ENCODE results near the gene LRIG3. TPM values are rescaled to one million over a fixed set of nuclear protein-coding genes. Genes with fewer than 3 reads are reported as not detected.

The LRIG3 gene
- total and polyA plus RNA-seq, 5 donors from 2014 or later = not detected

DNA sequence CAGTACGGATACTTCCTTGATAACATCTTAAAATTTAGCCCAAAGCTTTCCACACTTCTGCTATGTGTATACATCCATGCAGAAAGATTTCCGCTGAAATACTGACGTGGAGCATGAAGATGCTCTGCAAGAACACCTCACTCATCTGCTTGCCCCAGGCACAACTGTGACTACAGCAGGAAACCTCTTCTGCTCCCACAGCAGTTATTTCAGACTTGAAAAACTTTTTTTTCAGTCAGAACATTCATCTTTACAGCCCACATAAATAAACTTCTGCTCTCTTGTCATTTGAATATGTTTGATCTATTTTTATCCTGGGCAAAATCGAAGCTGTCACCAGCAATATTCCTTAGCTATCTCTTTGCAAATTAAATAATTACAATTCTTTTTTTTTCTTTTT, 6.8 kb upstream of the LRIG3 start:
- H3K4me1 Mint-ChIP-seq = no peaks in the 10 kb centered on the region
- no peaks in the 10 kb centered on the region for H3K27me3 Mint-ChIP-seq
- H3K36me3 Mint-ChIP-seq = no peaks in the 10 kb centered on the region
- H3K4me3 ChIP-seq (ENCODE audit: low read depth, low read length) = no peak overlapping the region
- H3K36me3 ChIP-seq (ENCODE audit: control insufficient read depth, insufficient read depth, low read length) = no peaks in the 10 kb centered on the region
- H3K4me3 Mint-ChIP-seq = no peak overlapping the region
- H3K4me1 ChIP-seq (ENCODE audit: control insufficient read depth, insufficient read depth, low read length, poor library complexity, severe bottlenecking) = no peaks in the 10 kb centered on the region
- H3K9me3 Mint-ChIP-seq = peaks cover 0 to 7% (median 1%) of the 10 kb centered on the region in 7 donors
- DNase-seq (no peak), ATAC-seq (ENCODE audit: low read depth in 2 of 2) (no peak)
- H3K27ac ChIP-seq (ENCODE audit: insufficient read depth, low read length, poor library complexity, severe bottlenecking) = no peak overlapping the region
- no peak overlapping the region for H3K27ac Mint-ChIP-seq
- H3K9me3 ChIP-seq (ENCODE audit: control insufficient read depth in 2 of 2, low read length in 2 of 2) = no peaks in the 10 kb centered on the region
- H3K27me3 ChIP-seq (ENCODE audit: control insufficient read depth, insufficient read depth, low read length) = no peaks in the 10 kb centered on the region

DNA sequence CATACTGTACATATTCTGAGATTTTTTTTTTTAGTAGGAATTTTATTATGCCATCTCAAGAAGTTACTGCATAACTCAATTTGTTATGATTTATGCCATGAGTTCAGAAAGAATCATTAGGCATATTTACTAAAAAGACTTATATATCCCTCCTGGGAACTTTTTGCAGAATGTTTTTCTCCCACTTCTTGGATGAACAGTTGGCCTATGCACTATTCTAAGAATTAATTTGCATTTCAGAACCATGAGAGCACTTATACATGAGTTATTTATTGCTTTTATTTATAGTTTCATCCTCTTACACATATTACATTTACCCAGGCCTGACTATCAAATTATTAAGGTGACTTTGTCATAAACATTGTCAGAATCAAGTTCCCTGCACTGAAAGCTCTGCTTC, 6.3 kb upstream of the LRIG3 start:
- H3K36me3 Mint-ChIP-seq = no peaks in the 10 kb centered on the region
- no peak overlapping the region for H3K27ac Mint-ChIP-seq
- Histone ChIP-seq H3K4me3 (ENCODE audit: low read depth, low read length) (no peak overlapping the region), H3K36me3 (ENCODE audit: control insufficient read depth, insufficient read depth, low read length) (no peaks in the 10 kb centered on the region), H3K4me1 (ENCODE audit: control insufficient read depth, insufficient read depth, low read length, poor library complexity, severe bottlenecking) (no peaks in the 10 kb centered on the region), H3K27ac (ENCODE audit: insufficient read depth, low read length, poor library complexity, severe bottlenecking) (no peak overlapping the region), H3K9me3 (ENCODE audit: control insufficient read depth in 2 of 2, low read length in 2 of 2) (no peaks in the 10 kb centered on the region), H3K27me3 (ENCODE audit: control insufficient read depth, insufficient read depth, low read length) (no peaks in the 10 kb centered on the region)
- peaks cover 0 to 6% (median 1%) of the 10 kb centered on the region in 7 donors for H3K9me3 Mint-ChIP-seq
- DNase-seq = no peak
- H3K27me3 Mint-ChIP-seq = no peaks in the 10 kb centered on the region
- no peaks in the 10 kb centered on the region for H3K4me1 Mint-ChIP-seq
- H3K4me3 Mint-ChIP-seq = no peak overlapping the region
- no peak for ATAC-seq (ENCODE audit: low read depth in 2 of 2)

DNA sequence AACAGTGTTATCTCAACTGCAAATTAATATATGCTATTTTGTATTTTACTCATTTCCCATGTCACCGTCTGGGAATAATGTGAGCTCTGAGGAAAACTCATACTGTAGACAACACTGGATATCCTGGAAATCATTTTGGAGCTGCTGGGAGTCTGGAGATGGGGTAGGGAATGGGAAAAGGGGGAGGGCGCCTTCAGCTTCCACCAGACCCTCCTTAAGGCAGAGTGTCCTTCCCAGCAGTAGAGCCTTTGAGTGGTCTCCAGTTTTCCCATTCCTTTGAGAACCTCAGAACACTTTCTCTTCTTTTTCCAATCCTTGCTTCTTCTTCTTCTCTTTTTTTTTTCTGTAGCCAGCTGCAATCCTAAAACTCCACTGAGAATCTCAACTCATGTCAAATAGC, 5.4 kb upstream of the LRIG3 start:
- Mint-ChIP-seq H3K27ac (no peak overlapping the region), H3K9me3 (peaks cover 0 to 6% (median 1%) of the 10 kb centered on the region in 7 donors), H3K4me1 (peaks cover 0 to under 1% (median 0%) of the 10 kb centered on the region in 4 donors), H3K27me3 (peaks cover 3% of the 10 kb centered on the region), H3K4me3 (no peak overlapping the region), H3K36me3 (no peaks in the 10 kb centered on the region)
- no peak overlapping the region for H3K4me3 ChIP-seq (ENCODE audit: low read depth, low read length)
- H3K27me3 ChIP-seq (ENCODE audit: control insufficient read depth, insufficient read depth, low read length) = no peaks in the 10 kb centered on the region
- no peaks in the 10 kb centered on the region for H3K36me3 ChIP-seq (ENCODE audit: control insufficient read depth, insufficient read depth, low read length)
- H3K4me1 ChIP-seq (ENCODE audit: control insufficient read depth, insufficient read depth, low read length, poor library complexity, severe bottlenecking) = no peaks in the 10 kb centered on the region
- no peaks in the 10 kb centered on the region for H3K9me3 ChIP-seq (ENCODE audit: control insufficient read depth in 2 of 2, low read length in 2 of 2)
- DNase-seq (no peak), ATAC-seq (ENCODE audit: low read depth in 2 of 2) (no peak)
- no peak overlapping the region for H3K27ac ChIP-seq (ENCODE audit: insufficient read depth, low read length, poor library complexity, severe bottlenecking)

DNA sequence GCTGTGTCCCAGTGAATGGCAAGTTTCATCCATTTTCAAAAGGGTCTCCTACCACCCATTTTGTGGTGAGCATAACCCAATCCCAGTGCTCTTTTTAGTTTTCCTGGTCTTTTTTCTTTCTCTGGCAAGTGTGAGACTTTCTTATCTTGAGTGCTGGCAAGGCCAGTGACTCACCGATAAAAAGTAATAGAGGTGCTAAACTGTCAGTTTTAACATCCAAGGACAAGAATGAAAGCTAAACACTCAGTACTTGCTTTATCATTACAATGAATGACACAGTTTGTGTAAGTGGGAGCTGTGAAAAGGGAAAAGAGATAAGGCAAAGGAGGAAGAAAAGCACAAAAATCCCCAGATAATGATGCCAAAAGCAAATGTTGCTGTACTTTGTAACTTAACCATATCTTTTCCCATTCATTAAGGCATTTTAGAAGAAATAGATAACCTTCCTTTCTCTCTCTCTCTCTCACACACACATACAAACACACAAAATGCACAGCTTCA, 4.9 kb upstream of the LRIG3 start:
- Histone ChIP-seq H3K4me1 (ENCODE audit: control insufficient read depth, insufficient read depth, low read length, poor library complexity, severe bottlenecking) (peaks cover 2% of the 10 kb centered on the region), H3K27ac (ENCODE audit: insufficient read depth, low read length, poor library complexity, severe bottlenecking) (no peak overlapping the region), H3K4me3 (ENCODE audit: low read depth, low read length) (no peak overlapping the region), H3K36me3 (ENCODE audit: control insufficient read depth, insufficient read depth, low read length) (no peaks in the 10 kb centered on the region), H3K9me3 (ENCODE audit: control insufficient read depth in 2 of 2, low read length in 2 of 2) (no peaks in the 10 kb centered on the region), H3K27me3 (ENCODE audit: control insufficient read depth, insufficient read depth, low read length) (no peaks in the 10 kb centered on the region)
- no peak overlapping the region for H3K27ac Mint-ChIP-seq
- peaks cover 6% of the 10 kb centered on the region for H3K27me3 Mint-ChIP-seq
- H3K36me3 Mint-ChIP-seq = no peaks in the 10 kb centered on the region
- no peak for DNase-seq
- no peak for ATAC-seq (ENCODE audit: low read depth in 2 of 2)
- H3K4me3 Mint-ChIP-seq = no peak overlapping the region
- peaks cover 0 to 4% (median under 1%) of the 10 kb centered on the region in 4 donors for H3K4me1 Mint-ChIP-seq
- H3K9me3 Mint-ChIP-seq = peaks cover 0 to 6% (median 1%) of the 10 kb centered on the region in 7 donors

DNA sequence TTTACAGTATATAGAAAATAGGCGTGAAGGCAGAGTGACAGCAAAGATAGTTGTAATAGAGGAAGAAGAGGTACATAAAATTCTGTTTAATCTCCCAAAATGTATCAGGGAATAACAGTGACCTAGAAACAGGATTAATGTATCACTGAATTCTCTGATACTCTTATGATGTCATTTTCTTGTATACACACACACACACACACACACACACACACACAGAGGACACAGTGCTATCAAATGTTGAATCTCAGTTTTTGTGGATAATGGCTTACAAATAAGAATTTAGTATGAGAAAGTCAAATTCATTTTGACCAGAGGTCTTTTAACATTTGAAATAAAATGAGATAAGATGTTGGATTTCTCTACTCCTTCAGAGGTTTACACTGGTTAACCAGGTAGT, 4.3 kb upstream of the LRIG3 start:
- Mint-ChIP-seq H3K27me3 (peaks cover 6% of the 10 kb centered on the region), H3K4me1 (peaks cover 0 to 4% (median under 1%) of the 10 kb centered on the region in 4 donors), H3K36me3 (no peaks in the 10 kb centered on the region), H3K4me3 (no peak overlapping the region), H3K9me3 (peaks cover 0 to 6% (median 1%) of the 10 kb centered on the region in 7 donors), H3K27ac (no peak overlapping the region)
- H3K9me3 ChIP-seq (ENCODE audit: control insufficient read depth in 2 of 2, low read length in 2 of 2) = no peaks in the 10 kb centered on the region
- peaks cover 5% of the 10 kb centered on the region for H3K4me1 ChIP-seq (ENCODE audit: control insufficient read depth, insufficient read depth, low read length, poor library complexity, severe bottlenecking)
- no peaks in the 10 kb centered on the region for H3K27me3 ChIP-seq (ENCODE audit: control insufficient read depth, insufficient read depth, low read length)
- H3K27ac ChIP-seq (ENCODE audit: insufficient read depth, low read length, poor library complexity, severe bottlenecking) = no peak overlapping the region
- no peaks in the 10 kb centered on the region for H3K36me3 ChIP-seq (ENCODE audit: control insufficient read depth, insufficient read depth, low read length)
- ATAC-seq (ENCODE audit: low read depth in 2 of 2) = no peak
- DNase-seq = no peak
- H3K4me3 ChIP-seq (ENCODE audit: low read depth, low read length) = no peak overlapping the region

DNA sequence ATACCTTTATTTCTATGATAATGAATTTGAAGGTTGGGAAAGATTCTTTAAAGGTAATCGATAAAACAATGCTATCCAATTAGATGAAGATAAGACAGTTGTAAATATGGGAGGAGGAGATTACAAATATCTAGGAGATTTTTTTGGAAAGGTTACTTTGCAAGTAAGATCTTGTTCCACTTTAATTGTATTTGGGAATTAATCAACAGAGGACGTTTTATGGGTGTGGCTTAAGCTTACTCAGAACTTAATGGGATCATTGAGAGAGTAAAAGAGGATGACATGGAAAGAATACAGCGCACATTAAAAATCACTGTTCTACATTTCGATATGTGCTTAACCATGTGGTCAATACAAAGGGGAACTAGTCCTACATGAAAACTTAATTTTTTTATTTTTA, 3.5 kb upstream of the LRIG3 start:
- H3K27ac ChIP-seq (ENCODE audit: insufficient read depth, low read length, poor library complexity, severe bottlenecking) = no peak overlapping the region
- Mint-ChIP-seq H3K4me1 (peaks cover 0 to 4% (median under 1%) of the 10 kb centered on the region in 4 donors), H3K27ac (no peak overlapping the region), H3K9me3 (peaks cover 0 to 6% (median 1%) of the 10 kb centered on the region in 7 donors), H3K36me3 (no peaks in the 10 kb centered on the region), H3K4me3 (no peak overlapping the region), H3K27me3 (peaks cover 12% of the 10 kb centered on the region)
- H3K9me3 ChIP-seq (ENCODE audit: control insufficient read depth in 2 of 2, low read length in 2 of 2) = no peaks in the 10 kb centered on the region
- H3K4me1 ChIP-seq (ENCODE audit: control insufficient read depth, insufficient read depth, low read length, poor library complexity, severe bottlenecking) = peaks cover 5% of the 10 kb centered on the region
- ATAC-seq (ENCODE audit: low read depth in 2 of 2) = no peak
- H3K4me3 ChIP-seq (ENCODE audit: low read depth, low read length) = no peak overlapping the region
- H3K27me3 ChIP-seq (ENCODE audit: control insufficient read depth, insufficient read depth, low read length) = peaks cover 5% of the 10 kb centered on the region
- DNase-seq = no peak
- no peaks in the 10 kb centered on the region for H3K36me3 ChIP-seq (ENCODE audit: control insufficient read depth, insufficient read depth, low read length)

DNA sequence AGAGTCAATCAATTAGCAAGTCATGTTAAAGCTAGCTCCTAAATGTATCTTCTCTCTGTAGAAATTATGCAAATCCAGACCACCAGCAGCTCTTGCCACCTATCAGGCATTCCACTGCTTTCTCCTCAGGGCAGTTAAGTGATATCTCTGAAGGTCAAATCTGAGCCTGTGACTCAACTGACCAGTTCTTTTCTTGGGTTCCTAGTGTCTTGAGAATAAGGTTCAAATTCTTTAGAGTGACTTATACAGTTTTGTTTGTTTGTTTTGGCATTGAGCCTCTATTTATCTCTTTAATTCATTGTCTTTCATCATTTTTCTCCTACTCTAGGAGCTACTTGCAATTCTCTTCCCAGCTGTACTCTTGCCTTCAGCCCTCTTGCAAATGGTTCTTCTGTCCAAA, 2.5 kb upstream of the LRIG3 start:
- no peak overlapping the region for H3K4me3 ChIP-seq (ENCODE audit: low read depth, low read length)
- H3K4me3 Mint-ChIP-seq = no peak overlapping the region
- ATAC-seq (ENCODE audit: low read depth in 2 of 2) = no peak
- H3K27ac Mint-ChIP-seq = no peak overlapping the region
- DNase-seq = no peak
- H3K27ac ChIP-seq (ENCODE audit: insufficient read depth, low read length, poor library complexity, severe bottlenecking) = no peak overlapping the region
- H3K27me3 Mint-ChIP-seq = peaks cover 22% of the 10 kb centered on the region
- peaks cover 5% of the 10 kb centered on the region for H3K4me1 ChIP-seq (ENCODE audit: control insufficient read depth, insufficient read depth, low read length, poor library complexity, severe bottlenecking)
- peaks cover 9% of the 10 kb centered on the region for H3K27me3 ChIP-seq (ENCODE audit: control insufficient read depth, insufficient read depth, low read length)
- peaks cover 0 to 6% (median 1%) of the 10 kb centered on the region in 7 donors for H3K9me3 Mint-ChIP-seq
- H3K9me3 ChIP-seq (ENCODE audit: control insufficient read depth in 2 of 2, low read length in 2 of 2) = no peaks in the 10 kb centered on the region
- H3K36me3 Mint-ChIP-seq = no peaks in the 10 kb centered on the region
- H3K36me3 ChIP-seq (ENCODE audit: control insufficient read depth, insufficient read depth, low read length) = no peaks in the 10 kb centered on the region
- peaks cover 0 to 7% (median 3%) of the 10 kb centered on the region in 4 donors for H3K4me1 Mint-ChIP-seq

All from CD4-positive, CD25-positive, alpha-beta regulatory T cell (primary cell).